Loucy (cell line): ENCODE data around the gene TP53INP2.
"Not testable (repeated sequence)": the region's sequence is repeated elsewhere in the genome, so short reads cannot be mapped to it uniquely, and the experiment has no call there.

Experiments used
- CTCF ChIP-seq: fragments of 200-600 bp; sonication (generic); conservative IDR thresholded peaks from 2 replicates; pipeline ENCODE4 v1.5.1; 2014; ENCODE audit warnings: mild to moderate bottlenecking, antibody characterized with exemption, low read length
- EZH2phosphoT487 ChIP-seq: fragments of 200-600 bp; IDR thresholded peaks from 2 replicates; pipeline ENCODE4 v1.6.1; 2018; ENCODE audit warnings: antibody characterized with exemption, mild to moderate bottlenecking, moderate library complexity, borderline replicate concordance

DNA sequence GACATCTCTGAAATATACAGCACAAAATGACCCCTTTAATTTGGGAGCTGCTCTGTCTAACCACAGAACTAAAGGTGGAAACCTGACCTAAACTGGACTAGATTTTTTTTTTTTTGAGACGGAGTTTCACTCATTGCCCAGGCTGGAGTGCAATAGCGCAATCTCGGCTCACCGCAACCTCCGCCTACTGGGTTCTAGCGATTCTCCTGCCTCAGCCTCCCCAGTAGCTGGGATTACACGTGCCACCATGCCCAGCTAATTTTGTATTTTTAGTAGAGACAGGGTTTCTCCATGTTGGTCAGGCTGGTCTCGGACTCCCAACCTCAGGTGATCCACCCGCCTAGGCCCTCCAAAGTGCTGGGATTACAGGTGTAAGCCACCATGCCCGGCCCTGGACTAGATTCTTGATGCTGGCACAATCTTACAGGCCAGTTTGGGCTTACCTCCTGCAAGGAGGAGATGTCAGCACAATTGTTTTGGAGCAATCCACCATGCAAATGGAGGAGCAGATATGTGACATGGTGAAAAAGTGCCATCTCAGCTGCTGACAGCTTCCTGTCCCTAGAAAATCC, 9.9 kb downstream of the TP53INP2 start:
- TF ChIP-seq CTCF, EZH2phosphoT487: not testable (repeated sequence)
